BLaER1 treated with 17β-estradiol and CSF1 and Interleukin-3, amounts not matched to agents 10 nM and 100 nM (cell line): ENCODE results near the gene PBX1.

Experiments
- H3K27ac ChIP-seq, 11 experiments: shearing (Covaris generic); formaldehyde crosslinking; 2 replicates each; pipeline ENCODE4 v1.8.1; 2022
- H3K27me3 ChIP-seq, 11 experiments: shearing (Covaris generic); formaldehyde crosslinking; 2 replicates each; pipeline ENCODE4 v1.8.1; 2022
- H3K36me3 ChIP-seq, 11 experiments: shearing (Covaris generic); formaldehyde crosslinking; 2 replicates each; pipeline ENCODE4 v1.8.1; 2022
- H3K4me1 ChIP-seq, 10 experiments: shearing (Covaris generic); formaldehyde crosslinking; 2 replicates each; pipeline ENCODE4 v1.8.1; 2022
- H3K4me2 ChIP-seq, 11 experiments: shearing (Covaris generic); formaldehyde crosslinking; 2 replicates each; pipeline ENCODE4 v1.8.1; 2022
- H3K4me3 ChIP-seq, 10 experiments: shearing (Covaris generic); formaldehyde crosslinking; 2 replicates each; pipeline ENCODE4 v1.8.1; 2022
- H3K9ac ChIP-seq, 11 experiments: shearing (Covaris generic); formaldehyde crosslinking; 2 replicates each; pipeline ENCODE4 v1.8.1; 2022
- H3K9me3 ChIP-seq, 11 experiments: shearing (Covaris generic); formaldehyde crosslinking; replicated peaks in 1 of 11; 2 replicates each; pipeline ENCODE4 v1.8.1; 2022
- H4K20me1 ChIP-seq, 11 experiments: shearing (Covaris generic); formaldehyde crosslinking; 2 replicates each; pipeline ENCODE4 v1.8.1; 2022
- Cebpa-rat ChIP-seq, 11 experiments: shearing (Covaris generic); IDR thresholded peaks; 2 replicates each; pipeline ENCODE4 v1.8.1; 2022

The PBX1 gene

GRCh38 chr1:164617377-164618201, 58.6 kb downstream of the PBX1 start:
- Histone ChIP-seq H3K36me3 (no peaks in the 10 kb centered on the region), H3K9ac (no peak overlapping the region), H3K4me3 (no peak overlapping the region), H3K4me1 (no peaks in the 10 kb centered on the region), H3K27me3 (no peaks in the 10 kb centered on the region), H4K20me1 (no peaks in the 10 kb centered on the region), H3K4me2 (no peak overlapping the region), H3K9me3 (no peaks in the 10 kb centered on the region), H3K27ac (no peak overlapping the region)
- no peak for TF ChIP-seq Cebpa-rat (IDR thresholded peaks at IDR 0.05)

GRCh38 chr1:164618202-164618564, 59.2 kb downstream of the PBX1 start:
- H3K4me3 ChIP-seq = no peak overlapping the region
- H4K20me1 ChIP-seq = no peaks in the 10 kb centered on the region
- H3K27me3 ChIP-seq = no peaks in the 10 kb centered on the region
- TF ChIP-seq Cebpa-rat (IDR thresholded peaks at IDR 0.05) = no peak
- H3K9me3 ChIP-seq = no peaks in the 10 kb centered on the region
- no peak overlapping the region for H3K4me2 ChIP-seq
- H3K4me1 ChIP-seq = no peaks in the 10 kb centered on the region
- no peak overlapping the region for H3K9ac ChIP-seq
- H3K27ac ChIP-seq = no peak overlapping the region
- H3K36me3 ChIP-seq = no peaks in the 10 kb centered on the region

- H3K27ac ChIP-seq = no peak overlapping the region
- H3K4me2 ChIP-seq = no peak overlapping the region
- H3K27me3 ChIP-seq = no peaks in the 10 kb centered on the region
- no peaks in the 10 kb centered on the region for H3K36me3 ChIP-seq
- TF ChIP-seq Cebpa-rat (IDR thresholded peaks at IDR 0.05) = no peak
- H3K4me1 ChIP-seq = no peaks in the 10 kb centered on the region
- no peak overlapping the region for H3K9ac ChIP-seq
- no peak overlapping the region for H3K4me3 ChIP-seq
- no peaks in the 10 kb centered on the region for H4K20me1 ChIP-seq
- no peaks in the 10 kb centered on the region for H3K9me3 ChIP-seq
These were observed 60.2 kb downstream of the PBX1 start for GRCh38 chr1:164619006-164619784.

GRCh38 chr1:164622068-164622845, 63.3 kb downstream of the PBX1 start:
- Histone ChIP-seq H3K4me1 (peaks cover 0 to 9% (median 0%) of the 10 kb centered on the region in 10 experiments; a peak in 5 of 20 replicates), H4K20me1 (no peaks in the 10 kb centered on the region), H3K36me3 (no peaks in the 10 kb centered on the region), H3K4me3 (no peak overlapping the region), H3K27me3 (no peaks in the 10 kb centered on the region), H3K9me3 (no peaks in the 10 kb centered on the region), H3K9ac (no peak overlapping the region), H3K27ac (no peak overlapping the region), H3K4me2 (no peak overlapping the region)
- no peak for TF ChIP-seq Cebpa-rat (IDR thresholded peaks at IDR 0.05)

GRCh38 chr1:164623805-164624204, 64.8 kb downstream of the PBX1 start:
- Histone ChIP-seq H3K9me3 (no peaks in the 10 kb centered on the region), H3K4me1 (peaks cover 0 to 9% (median 0%) of the 10 kb centered on the region in 10 experiments; a peak in 5 of 20 replicates), H4K20me1 (no peaks in the 10 kb centered on the region), H3K27ac (no peak overlapping the region), H3K36me3 (no peaks in the 10 kb centered on the region), H3K4me3 (no peak overlapping the region), H3K9ac (no peak overlapping the region), H3K27me3 (no peaks in the 10 kb centered on the region), H3K4me2 (no peak overlapping the region)
- TF ChIP-seq Cebpa-rat (IDR thresholded peaks at IDR 0.05) = no peak

- Histone ChIP-seq H4K20me1 (no peaks in the 10 kb centered on the region), H3K4me2 (no peak overlapping the region)
These were observed 65.4 kb downstream of the PBX1 start for GRCh38 chr1:164624400-164624799.

GRCh38 chr1:164625004-164625617, 66.1 kb downstream of the PBX1 start:
- peaks cover 0 to 9% (median 0%) of the 10 kb centered on the region in 10 experiments; a peak in 5 of 20 replicates for H3K4me1 ChIP-seq
- H3K9me3 ChIP-seq = no peaks in the 10 kb centered on the region
- peak overlapping the region in 6 of 11 experiments; percentile 6 to 57 (median 26); a peak in 8 of 22 replicates for H3K4me2 ChIP-seq
- no peak for TF ChIP-seq Cebpa-rat (IDR thresholded peaks at IDR 0.05)
- H3K4me3 ChIP-seq = no peak overlapping the region
- no peaks in the 10 kb centered on the region for H3K36me3 ChIP-seq
- H3K27me3 ChIP-seq = no peaks in the 10 kb centered on the region
- H3K9ac ChIP-seq = no peak overlapping the region
- no peak overlapping the region for H3K27ac ChIP-seq
- no peaks in the 10 kb centered on the region for H4K20me1 ChIP-seq

More at GRCh38 chr1:164624400-164624799, 65.4 kb downstream of the PBX1 start:
- H3K27me3 ChIP-seq = no peaks in the 10 kb centered on the region
- no peaks in the 10 kb centered on the region for H3K9me3 ChIP-seq
- no peak overlapping the region for H3K4me3 ChIP-seq
- H3K36me3 ChIP-seq = no peaks in the 10 kb centered on the region
- no peak overlapping the region for H3K27ac ChIP-seq
- no peak overlapping the region for H3K9ac ChIP-seq
- no peak for TF ChIP-seq Cebpa-rat (IDR thresholded peaks at IDR 0.05)
- H3K4me1 ChIP-seq = peaks cover 0 to 9% (median 0%) of the 10 kb centered on the region in 10 experiments; a peak in 5 of 20 replicates

GRCh38 chr1:164628772-164629171, 69.8 kb downstream of the PBX1 start:
- H3K27ac ChIP-seq = no peak overlapping the region

More at GRCh38 chr1:164628772-164629171, 69.8 kb downstream of the PBX1 start:
- Histone ChIP-seq H3K9me3 (no peaks in the 10 kb centered on the region), H3K27me3 (no peaks in the 10 kb centered on the region), H3K36me3 (no peaks in the 10 kb centered on the region), H3K4me2 (no peak overlapping the region), H3K9ac (no peak overlapping the region), H4K20me1 (no peaks in the 10 kb centered on the region), H3K4me3 (no peak overlapping the region), H3K4me1 (peaks cover 0 to 9% (median 0%) of the 10 kb centered on the region in 10 experiments; a peak in 5 of 20 replicates)
- TF ChIP-seq Cebpa-rat (IDR thresholded peaks at IDR 0.05) = no peak
